GM19023 (cell line): ENCODE results near the gene MAST4.

Source experiments
- ATAC-seq: cut with Tn5 transposase; IDR thresholded peaks from one replicate; pipeline ENCODE4 v1.9.1; 2021; ENCODE audit warnings: mild to moderate bottlenecking, moderate library complexity; ENCODE audit not compliant: unreplicated experiment

Gene MAST4

GRCh38 chr5:66894480-66895240, 298.5 kb downstream of the MAST4 start:
- no peak for ATAC-seq

DNA sequence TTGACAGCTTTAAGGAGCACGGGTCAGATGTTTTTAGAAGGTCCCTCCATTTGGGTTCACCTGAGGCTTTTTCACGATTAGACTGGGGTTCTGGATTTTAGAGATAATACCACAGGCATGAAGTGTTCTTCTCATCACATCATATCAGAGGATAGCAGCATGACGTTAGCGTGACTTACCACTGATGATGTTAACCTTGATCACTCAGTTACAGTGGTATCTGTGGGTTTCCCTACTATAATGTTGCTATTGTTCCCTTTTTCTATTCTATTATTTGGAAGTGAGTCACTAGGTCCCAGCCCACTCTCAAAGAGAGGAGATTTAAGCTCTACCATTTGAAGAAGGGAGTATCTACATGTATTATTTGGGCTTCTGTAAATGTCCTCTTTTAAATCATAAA, 300.0 kb downstream of the MAST4 start:
- ATAC-seq = no peak

GRCh38 chr5:66897356-66897755, 301.2 kb downstream of the MAST4 start:
- no peak for ATAC-seq

DNA sequence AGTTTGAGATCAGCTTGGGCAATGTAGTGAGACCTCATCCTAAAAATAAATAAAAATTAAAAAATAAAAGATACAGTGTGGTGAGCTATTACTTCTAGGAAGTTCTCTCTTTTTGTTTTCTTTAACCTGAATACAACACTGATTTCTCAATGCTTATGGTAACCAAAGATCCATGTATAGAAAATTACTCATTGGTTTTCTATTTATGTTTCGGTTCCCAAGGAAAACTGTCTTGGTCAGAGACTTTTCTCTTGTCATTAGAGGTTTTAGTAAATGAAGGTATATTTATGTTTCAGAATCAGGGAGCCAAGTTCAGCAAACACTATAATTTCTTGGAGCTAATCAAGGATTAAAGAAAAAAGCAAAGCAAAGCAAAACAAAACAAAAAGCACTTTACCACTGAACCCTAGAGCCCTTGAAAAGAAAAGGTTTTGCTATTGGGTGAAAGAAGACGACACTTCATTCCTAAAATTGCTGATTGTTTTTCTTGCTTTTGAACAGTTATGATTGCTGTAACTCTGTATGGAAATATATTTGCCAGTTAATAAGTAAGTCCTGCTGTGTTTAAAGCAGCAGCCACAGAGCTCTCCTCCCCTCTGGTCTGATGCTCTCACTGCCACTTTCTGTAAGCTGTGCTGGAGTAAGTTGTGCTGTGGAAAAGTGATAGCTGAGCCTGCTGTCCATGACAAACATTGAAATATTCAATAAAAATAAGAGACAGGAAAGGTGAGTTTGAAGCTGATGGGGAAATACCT, 302.2 kb downstream of the MAST4 start:
- no peak for ATAC-seq

GRCh38 chr5:66903218-66903617, 307.0 kb downstream of the MAST4 start:
- ATAC-seq = no peak

- no peak for ATAC-seq
Measured at GRCh38 chr5:66903709-66904108, 307.5 kb downstream of the MAST4 start.

- no peak for ATAC-seq
Measured at GRCh38 chr5:66904189-66904588, 308.0 kb downstream of the MAST4 start.

DNA sequence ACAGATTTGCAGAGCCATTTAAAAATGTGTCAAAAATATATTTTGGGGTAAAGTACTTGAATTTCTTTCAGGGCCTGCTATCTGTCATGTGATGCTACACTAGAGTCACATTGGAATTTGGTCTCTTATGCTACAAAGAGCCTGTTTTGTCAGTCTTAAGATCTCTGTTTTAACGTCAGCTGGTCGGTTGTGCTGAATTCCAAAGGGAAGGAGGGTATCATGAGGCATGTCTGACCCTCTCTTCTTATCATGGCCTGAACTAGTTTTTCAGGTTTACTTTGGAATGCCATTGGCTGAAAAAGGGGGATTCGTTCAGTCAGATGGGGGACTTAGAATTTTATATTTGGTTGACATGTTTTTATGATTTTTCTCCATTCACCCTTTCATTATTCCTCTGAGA, 309.8 kb downstream of the MAST4 start:
- ATAC-seq = no peak

DNA sequence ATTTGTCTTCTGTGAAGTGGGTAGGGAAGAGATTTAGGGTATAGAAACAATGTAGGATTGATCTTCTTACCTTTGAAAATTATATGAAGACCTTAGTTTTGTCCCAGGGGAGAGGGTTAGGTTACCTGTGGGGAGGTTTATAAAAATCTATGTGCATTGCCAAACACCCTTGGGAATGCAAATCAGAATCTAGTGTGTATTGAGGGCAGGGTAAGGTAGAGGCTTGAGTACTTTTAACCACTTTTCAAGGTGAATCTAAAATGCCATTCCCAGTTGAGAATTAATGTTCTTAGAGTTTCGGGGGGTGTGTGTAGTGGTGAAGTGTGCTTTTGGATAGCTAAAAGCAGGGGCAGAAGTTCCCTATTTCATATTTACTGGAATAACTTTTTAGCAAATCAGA, 312.0 kb downstream of the MAST4 start:
- no peak for ATAC-seq

DNA sequence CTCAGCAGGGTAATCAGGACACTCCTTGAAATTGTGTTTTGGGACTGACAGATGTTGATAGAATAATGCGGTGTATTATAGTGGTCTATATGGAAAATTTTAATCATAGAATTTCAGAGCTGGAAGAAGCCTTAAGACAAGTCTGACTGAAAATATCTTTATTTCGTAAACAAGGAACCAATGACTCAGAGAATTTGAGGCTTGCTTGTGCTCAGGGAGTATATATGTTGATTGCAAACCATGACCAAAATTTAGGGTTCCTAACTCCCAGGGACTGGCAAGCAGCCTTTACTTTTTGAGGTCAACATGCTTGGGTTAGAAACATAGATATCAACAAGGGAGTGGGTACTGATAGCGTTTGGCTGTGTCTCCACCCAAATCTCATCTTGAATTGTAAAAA, 313.2 kb downstream of the MAST4 start:
- ATAC-seq = no peak

- ATAC-seq = no peak
Measured at GRCh38 chr5:66912787-66913186, 316.6 kb downstream of the MAST4 start.

- ATAC-seq = no peak
Measured at GRCh38 chr5:66915531-66915930, 319.3 kb downstream of the MAST4 start.

- no peak for ATAC-seq
Measured at GRCh38 chr5:66922881-66923280, 326.7 kb downstream of the MAST4 start.

- ATAC-seq = no peak
Measured at GRCh38 chr5:66923457-66923856, 327.3 kb downstream of the MAST4 start.

- no peak for ATAC-seq
Measured at GRCh38 chr5:66923922-66924321, 327.7 kb downstream of the MAST4 start.

DNA sequence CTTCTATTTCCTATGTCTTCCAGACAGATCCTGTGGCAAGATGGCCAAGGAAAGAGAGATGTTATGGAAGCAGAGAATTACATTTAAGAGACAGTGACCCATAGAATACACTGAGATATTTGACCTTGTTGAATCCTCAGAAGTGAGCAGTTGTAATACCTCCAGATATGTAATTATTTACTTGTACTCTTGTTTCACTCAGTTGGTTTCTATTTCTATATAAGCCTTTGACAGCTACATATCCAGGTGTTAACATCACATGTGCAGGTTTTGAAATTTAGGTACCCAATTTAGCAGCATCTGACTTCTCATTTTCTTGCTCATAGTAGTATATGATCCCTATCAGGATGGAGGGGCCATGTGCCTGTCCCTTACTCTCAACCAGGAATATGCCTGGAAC, 330.9 kb downstream of the MAST4 start:
- ATAC-seq = no peak

- no peak for ATAC-seq
Measured at GRCh38 chr5:66929281-66929680, 333.1 kb downstream of the MAST4 start.

DNA sequence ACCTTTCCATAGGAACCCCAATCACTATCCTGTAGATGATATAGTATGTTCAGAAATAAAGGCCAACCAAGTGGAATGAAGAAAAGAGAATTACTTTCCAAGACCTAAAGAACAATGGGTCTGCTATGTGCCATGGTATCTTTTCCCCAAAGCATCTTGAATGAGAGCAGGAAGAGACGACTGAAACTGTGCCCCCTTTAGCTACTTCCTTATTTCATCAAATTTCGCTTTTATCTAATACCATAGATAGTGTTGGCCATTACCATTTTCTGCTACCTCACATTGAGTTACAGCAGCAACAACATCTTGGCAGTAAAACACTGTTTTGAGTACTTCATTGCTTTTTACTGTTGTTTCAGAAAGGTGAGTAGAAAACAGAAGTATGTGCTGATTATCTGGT, 333.8 kb downstream of the MAST4 start:
- ATAC-seq = no peak

DNA sequence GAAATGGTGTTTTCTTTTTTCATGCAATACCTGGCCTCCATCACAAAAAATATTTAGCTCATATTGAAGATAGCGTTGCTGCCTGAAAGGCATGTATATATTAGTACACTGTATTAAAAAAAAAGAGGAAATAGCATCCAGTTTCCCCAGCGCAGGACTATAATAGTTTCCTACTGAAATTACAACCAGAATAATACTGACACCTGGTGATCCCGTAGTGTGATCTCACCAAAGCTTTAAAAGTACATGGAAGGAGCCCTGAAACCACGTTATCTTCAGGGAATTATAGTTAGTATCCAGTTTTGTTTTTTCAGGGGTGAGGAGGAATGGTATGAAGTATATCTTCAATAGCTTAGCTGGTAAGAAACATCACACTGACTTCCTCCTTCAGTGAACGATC, 335.5 kb downstream of the MAST4 start:
- ATAC-seq = no peak

- no peak for ATAC-seq
Measured at GRCh38 chr5:66932457-66932856, 336.3 kb downstream of the MAST4 start.

DNA sequence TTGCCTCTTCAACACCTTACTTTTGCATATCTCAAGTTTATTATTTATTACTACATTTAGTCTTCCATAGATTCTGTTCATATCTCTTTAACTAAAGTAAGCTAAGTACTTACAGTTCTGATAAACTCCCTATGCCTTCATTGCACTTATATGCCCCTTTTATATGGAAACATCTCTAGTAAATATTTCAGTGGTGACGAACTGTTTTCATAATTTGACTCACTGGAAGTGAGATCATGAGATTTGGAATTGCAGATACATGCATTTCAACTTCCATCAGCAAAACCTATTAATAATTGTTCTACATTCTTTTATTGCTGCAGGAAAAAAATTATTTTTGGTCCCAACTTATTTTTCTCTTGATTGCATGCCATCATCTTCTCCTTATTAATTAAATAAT, 336.9 kb downstream of the MAST4 start:
- no peak for ATAC-seq

- ATAC-seq = no peak
Measured at GRCh38 chr5:66939094-66939493, 342.9 kb downstream of the MAST4 start.
